ENCODE results near the gene CDK18.

DNA sequence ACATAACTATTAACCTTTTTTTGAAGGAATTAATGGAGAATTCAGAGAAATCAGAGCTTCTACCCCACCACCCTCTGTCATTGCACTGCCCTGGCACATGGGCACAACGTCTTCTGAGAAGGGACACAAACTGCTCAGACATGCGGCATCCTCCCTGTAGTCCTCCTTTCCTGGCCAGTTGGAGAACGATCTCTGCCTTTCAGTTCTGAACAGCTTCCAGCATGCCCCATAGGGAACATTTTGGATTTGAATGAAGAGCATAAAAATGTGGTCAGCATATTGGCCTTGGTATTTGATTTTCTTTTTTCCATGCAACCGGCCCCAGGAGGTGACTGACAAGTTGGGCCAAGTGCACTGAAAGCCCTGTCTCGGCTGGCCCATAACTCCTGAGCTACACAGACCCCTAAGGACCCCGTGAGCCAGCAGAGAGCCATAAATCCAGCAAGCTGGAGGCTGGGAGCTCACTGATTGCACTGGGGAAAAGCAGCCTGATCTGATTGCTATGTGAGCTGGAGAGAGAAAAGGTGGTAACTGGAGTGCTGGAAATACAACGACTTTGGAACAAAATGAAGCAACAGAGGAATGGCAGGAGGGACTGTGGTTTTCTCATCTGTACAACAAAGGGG, 37.8 kb upstream of the CDK18 start:
- TF ChIP-seq EZH2 (IDR thresholded peaks at IDR 0.05) (no peak), POLR2AphosphoS5 (IDR thresholded peaks at IDR 0.05; ENCODE audit: borderline replicate concordance, low read depth, low read length) (no peak)
